HFF-Myc (cell line): Measurements from ENCODE around the gene ZNF451.

Experiments used
- DNase-seq: peaks from one replicate; pipeline ENCODE4 v3.0.0-alpha.2; 2011; ENCODE audit warnings: low read depth; ENCODE audit errors: extremely low read depth
- H3K4me3 ChIP-seq: replicated peaks from 2 replicates; pipeline ENCODE4 v1.5.1; 2011; ENCODE audit warnings: low read depth, mild to moderate bottlenecking, control low read depth, low read length
- TF ChIP-seq, protein P1 (sequence below): IDR thresholded peaks from 2 replicates; pipeline ENCODE4 v1.5.1; 2012; ENCODE audit warnings: mild to moderate bottlenecking, low read depth, low read length, control low read depth; ENCODE audit errors: missing control alignments

The ZNF451 gene

DNA sequence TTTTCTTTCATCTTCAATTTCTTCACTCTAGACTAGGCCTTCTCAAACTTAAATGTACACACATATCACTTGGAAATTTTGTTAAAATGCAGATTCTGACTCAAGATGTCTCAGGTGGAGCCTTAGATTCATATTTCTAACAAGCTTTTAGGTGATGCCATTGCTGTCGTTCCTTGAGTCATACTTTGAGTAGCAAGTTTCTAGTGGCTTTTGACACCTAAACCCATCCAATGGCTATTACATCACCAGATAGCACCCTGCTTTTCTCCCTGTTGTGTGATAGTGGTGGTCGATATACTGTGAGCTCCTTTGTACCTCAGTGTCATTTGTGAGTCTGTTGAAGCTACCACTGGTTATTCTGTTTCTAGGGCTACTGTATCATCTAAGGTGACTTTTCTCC is 47.4 kb downstream of the ZNF451 start:
- no peak for DNase-seq
- no peak overlapping the region for H3K4me3 ChIP-seq
- TF ChIP-seq, protein P1, sequence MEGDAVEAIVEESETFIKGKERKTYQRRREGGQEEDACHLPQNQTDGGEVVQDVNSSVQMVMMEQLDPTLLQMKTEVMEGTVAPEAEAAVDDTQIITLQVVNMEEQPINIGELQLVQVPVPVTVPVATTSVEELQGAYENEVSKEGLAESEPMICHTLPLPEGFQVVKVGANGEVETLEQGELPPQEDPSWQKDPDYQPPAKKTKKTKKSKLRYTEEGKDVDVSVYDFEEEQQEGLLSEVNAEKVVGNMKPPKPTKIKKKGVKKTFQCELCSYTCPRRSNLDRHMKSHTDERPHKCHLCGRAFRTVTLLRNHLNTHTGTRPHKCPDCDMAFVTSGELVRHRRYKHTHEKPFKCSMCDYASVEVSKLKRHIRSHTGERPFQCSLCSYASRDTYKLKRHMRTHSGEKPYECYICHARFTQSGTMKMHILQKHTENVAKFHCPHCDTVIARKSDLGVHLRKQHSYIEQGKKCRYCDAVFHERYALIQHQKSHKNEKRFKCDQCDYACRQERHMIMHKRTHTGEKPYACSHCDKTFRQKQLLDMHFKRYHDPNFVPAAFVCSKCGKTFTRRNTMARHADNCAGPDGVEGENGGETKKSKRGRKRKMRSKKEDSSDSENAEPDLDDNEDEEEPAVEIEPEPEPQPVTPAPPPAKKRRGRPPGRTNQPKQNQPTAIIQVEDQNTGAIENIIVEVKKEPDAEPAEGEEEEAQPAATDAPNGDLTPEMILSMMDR: no peak

DNA sequence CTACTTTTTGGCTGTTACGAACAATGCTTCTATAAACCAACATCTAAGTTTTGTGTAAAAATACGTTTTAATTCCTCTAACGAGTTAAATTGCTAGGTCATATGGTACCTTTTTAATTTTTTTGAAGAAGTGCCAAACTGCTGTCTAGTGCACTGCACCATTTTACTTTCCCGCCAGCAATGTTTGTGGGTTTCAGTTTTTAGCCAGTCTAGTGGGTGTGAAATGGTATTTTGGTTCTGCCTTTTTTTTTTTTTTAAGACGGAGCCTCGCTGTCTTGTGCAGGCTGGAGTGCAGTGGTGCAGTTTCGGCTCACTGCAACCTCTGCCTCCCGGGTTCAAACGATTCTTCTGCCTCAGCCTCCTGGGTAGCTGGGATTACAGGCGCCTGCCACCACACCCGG is 48.0 kb downstream of the ZNF451 start:
- DNase-seq: no peak
- no peak overlapping the region for H3K4me3 ChIP-seq
- TF ChIP-seq, protein P1: no peak

DNA sequence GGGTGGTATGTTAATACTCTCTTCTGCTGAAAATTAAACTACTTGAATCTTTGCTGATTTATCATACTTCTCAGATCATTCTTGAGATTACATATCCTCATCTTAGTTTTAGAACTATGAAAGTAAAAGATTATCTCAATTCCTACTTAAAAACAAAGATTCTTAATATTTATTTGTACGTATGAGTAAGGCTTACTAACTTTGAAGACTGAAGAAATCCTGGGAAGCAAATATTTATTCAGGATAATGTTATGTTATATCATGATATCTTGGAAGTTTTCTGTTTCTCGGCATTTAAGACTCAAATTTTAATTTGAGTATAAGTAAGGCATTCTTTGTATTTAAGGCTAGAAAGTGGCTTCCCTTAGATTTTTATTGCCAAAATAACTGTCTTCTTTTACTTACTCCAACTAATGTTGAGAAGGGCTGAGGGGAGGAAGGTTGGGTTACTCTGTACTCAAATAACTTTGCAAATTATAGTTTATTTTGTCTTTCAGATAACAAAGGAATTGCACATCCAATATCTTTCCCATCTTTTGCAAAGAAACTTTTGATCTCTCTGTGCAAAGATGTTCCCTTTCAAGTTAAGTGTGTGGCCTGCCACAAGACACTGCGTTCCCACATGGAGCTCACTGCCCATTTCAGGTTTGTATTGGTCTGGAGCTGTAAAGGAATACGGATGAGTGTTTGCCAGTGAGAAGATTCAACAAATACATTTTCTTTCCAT is 51.6 kb downstream of the ZNF451 start:
- no peak overlapping the region for H3K4me3 ChIP-seq
- TF ChIP-seq, protein P1: no peak
- DNase-seq: no peak

DNA sequence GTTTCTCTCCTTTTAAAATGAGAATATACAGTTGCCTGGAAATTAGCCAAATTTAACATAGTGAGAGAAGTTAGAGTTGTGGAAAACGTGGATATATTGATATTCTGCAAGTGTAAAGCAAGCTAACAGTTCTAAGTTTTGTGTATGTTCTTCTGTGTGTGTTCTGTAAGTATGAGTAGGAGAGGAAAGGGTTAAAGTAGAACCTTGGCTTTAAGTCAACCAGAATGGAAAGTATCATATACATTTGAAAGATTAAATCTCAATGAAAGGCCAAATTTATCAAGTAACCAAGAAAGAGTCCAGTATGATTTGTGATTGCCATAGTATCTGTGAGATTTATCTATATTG is 52.2 kb downstream of the ZNF451 start:
- TF ChIP-seq, protein P1: no peak
- DNase-seq: no peak
- H3K4me3 ChIP-seq: no peak overlapping the region

DNA sequence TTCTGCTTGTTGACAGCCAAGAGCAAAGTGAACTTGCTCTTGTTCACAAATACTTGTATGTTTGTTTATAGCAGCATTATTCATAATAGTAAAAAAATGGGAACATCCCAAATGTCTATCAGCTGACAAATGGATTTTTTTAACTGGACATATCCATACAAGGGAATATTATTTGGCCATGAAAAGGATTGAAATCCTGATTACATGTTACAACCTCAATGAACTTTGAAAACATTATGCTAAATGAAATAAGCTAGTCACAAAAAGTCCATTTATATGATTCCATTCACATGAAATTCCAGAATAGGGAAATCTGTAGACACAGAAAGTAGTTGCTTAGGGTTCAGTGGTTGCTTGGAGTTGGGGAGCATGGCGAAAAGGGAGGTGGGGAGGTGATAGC is 53.7 kb downstream of the ZNF451 start:
- TF ChIP-seq, protein P1: no peak

DNA sequence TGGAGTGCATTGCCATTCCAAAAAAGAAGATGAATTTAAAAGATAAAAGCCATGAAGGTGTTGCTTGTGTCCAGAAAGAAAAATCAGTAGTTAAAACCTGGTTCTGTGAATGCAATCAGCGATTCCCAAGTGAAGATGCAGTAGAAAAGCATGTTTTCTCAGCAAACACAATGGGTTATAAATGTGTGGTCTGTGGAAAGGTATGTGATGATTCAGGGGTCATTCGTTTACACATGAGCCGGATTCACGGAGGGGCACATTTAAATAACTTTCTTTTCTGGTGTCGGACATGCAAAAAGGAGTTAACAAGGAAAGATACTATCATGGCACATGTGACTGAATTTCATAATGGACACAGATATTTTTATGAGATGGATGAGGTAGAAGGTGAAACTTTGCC is 57.4 kb downstream of the ZNF451 start:
- H3K4me3 ChIP-seq: no peak overlapping the region
- no peak for DNase-seq
- TF ChIP-seq, protein P1: no peak

More for the DNA sequence above, 53.7 kb downstream of the ZNF451 start:
- no peak for DNase-seq
- no peak overlapping the region for H3K4me3 ChIP-seq
